ENCODE results near the gene KLHL40. TPM values are rescaled to one million over a fixed set of nuclear protein-coding genes. Genes with fewer than 3 reads are reported as not detected.

KLHL40 gene
- total RNA-seq, 1 donor from 2014 or later: 0.12 TPM

DNA sequence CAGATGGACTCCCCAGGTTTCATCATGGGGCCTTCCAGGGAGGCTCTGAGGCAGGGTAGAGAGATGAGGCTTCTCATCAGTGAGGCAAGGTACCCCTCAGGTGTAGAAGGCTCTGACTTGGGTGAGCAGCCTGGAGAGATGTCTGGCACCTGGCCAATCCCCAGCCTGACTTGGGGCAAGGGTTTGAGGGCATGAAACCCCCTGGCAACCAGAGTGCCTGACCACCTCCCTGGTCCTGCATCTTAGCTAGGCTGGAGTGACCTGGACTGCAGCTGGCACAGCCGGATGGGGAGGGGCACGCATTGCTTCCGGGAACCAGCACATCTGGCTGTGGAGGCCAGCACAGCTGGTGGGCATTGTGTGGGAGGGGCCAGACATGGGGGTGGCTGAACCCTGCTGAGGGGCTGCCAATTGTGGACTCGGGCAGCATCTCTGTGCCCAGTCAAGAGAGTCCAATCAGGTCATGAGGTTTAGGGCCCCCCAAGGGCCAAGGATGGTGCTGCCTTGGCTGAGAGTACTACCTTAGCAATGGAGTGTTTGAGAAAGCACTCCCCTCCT is 29.9 kb upstream of the KLHL40 start:
- Mint-ChIP-seq H3K4me3 (peak overlapping the region; percentile 68), H3K27me3 (no peaks in the 10 kb centered on the region), H3K27ac (no peak overlapping the region), H3K9me3 (no peaks in the 10 kb centered on the region), H3K4me1 (ENCODE audit: unreplicated experiment) (peaks cover 19% of the 10 kb centered on the region), H3K36me3 (peaks cover 5% of the 10 kb centered on the region)
- no peak for TF ChIP-seq CTCF (conservative IDR thresholded peaks at IDR 0.05)
- no peak for DNase-seq (ENCODE audit: extremely low spot score, unreplicated experiment)

DNA sequence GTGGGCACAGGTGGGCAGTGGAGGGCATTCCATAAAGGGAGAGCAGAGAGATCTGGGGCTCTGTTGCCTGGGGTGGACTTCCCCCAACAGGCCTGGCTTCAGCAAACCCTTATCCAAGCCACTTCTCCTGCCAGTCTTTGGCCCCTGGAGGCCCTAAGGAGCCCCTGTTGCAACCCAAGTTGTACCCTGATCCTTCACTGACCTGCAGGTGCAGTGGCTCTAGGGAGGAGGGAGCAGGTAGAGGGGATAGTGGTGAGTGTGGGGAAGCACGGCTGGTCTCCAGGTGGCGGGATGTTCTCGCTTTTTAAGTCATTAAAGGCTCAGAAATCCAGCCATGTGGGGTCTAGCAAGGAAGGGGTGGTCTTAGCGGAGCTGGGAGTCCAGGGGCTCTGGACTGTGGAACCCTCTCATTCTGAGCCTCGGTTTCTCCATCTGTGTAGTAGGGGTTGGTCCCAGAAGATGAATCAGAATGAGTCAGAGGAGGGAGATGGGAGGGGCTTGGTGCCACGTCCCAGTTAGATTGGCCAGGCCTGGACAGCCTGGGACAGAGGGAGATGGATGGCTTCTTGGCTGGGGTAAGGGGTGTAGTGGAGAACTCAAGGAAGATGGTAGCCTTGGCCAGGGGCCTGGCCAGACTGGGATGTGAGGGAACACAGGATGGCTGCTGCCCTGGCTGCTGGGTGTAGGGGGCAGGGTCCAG is 29.2 kb upstream of the KLHL40 start:
- TF ChIP-seq CTCF (conservative IDR thresholded peaks at IDR 0.05): no peak
- Mint-ChIP-seq H3K36me3 (peaks cover 5% of the 10 kb centered on the region), H3K27ac (peak overlapping the region; percentile 69), H3K4me1 (ENCODE audit: unreplicated experiment) (peaks cover 19% of the 10 kb centered on the region), H3K4me3 (peak overlapping the region; percentile 58), H3K9me3 (no peaks in the 10 kb centered on the region), H3K27me3 (no peaks in the 10 kb centered on the region)
- DNase-seq (ENCODE audit: extremely low spot score, unreplicated experiment): no peak

DNA sequence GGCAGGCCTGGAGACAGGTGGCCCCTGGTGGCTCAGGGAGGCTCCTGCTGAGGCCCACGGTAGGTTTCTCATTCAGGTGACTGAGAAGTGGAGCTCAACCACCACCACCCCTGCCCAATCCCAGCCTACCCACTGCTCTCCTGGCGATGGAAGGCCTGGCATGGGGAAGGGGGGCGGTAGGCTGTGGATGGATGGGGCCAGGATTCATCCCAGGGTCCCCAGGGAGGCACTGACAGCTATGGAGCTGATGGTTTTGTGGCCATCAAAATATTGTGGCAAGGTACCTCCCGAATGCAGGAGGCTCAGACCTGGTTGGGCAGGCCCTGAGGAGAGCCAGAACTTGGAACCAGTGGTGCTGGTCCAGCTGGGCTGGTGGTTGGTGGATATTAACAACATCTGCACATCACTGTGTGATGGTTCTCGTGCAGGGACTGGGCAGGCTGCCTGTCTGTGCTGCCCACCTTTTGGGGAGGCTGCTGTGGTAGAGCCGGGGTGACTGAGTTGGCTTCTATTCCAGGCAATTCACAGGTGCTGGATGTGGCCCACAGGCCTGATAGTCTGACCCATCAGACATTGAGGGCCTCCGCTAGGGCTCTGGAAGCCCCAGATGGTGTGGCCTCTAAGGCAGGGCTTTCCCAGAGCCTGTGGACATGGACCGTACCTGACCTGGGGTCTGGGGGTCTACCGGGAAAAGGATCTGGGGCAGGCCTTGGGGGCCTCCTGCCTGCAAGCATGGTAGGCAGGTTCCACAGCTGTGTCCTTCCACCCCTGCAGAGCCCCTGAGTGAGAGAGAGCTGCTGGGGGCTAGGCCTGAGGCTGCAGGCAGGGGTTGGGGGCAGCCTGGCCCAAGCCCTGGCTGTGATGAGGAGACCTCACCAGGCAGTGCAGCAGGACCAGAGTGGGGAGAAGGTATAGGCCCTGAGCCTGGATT is 28.4 kb upstream of the KLHL40 start:
- Mint-ChIP-seq H3K36me3 (peaks cover 5% of the 10 kb centered on the region), H3K9me3 (no peaks in the 10 kb centered on the region), H3K27ac (peak overlapping the region; percentile 69), H3K4me1 (ENCODE audit: unreplicated experiment) (peaks cover 13% of the 10 kb centered on the region), H3K27me3 (no peaks in the 10 kb centered on the region), H3K4me3 (peak overlapping the region; percentile 58)
- no peak for DNase-seq (ENCODE audit: extremely low spot score, unreplicated experiment)
- TF ChIP-seq CTCF (conservative IDR thresholded peaks at IDR 0.05): no peak

DNA sequence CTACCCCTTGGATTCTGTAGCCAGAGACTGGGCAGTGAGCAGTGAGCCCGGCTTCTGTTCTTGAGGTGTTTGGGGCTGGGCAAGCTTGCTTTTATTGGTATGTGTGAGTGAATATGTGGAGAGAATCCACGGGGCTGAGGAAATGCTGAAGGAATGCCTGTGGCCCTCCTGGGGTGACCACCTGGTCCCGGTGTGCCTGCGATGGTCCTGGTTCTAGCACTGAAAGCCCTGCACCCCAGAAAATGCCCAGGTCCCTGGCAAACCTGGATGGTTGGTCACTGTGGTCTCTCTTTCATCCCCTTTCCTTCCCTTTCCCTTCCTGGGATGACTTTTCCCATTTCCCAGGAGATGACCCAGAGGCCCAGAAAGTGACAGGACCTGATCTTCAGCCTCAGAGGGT is 27.7 kb upstream of the KLHL40 start:
- H3K36me3 Mint-ChIP-seq: peaks cover 5% of the 10 kb centered on the region
- TF ChIP-seq CTCF (conservative IDR thresholded peaks at IDR 0.05): no peak
- no peak for DNase-seq (ENCODE audit: extremely low spot score, unreplicated experiment)
- H3K4me1 Mint-ChIP-seq (ENCODE audit: unreplicated experiment): peaks cover 9% of the 10 kb centered on the region
- no peaks in the 10 kb centered on the region for H3K27me3 Mint-ChIP-seq
- H3K9me3 Mint-ChIP-seq: no peaks in the 10 kb centered on the region
- H3K27ac Mint-ChIP-seq: no peak overlapping the region
- no peak overlapping the region for H3K4me3 Mint-ChIP-seq

DNA sequence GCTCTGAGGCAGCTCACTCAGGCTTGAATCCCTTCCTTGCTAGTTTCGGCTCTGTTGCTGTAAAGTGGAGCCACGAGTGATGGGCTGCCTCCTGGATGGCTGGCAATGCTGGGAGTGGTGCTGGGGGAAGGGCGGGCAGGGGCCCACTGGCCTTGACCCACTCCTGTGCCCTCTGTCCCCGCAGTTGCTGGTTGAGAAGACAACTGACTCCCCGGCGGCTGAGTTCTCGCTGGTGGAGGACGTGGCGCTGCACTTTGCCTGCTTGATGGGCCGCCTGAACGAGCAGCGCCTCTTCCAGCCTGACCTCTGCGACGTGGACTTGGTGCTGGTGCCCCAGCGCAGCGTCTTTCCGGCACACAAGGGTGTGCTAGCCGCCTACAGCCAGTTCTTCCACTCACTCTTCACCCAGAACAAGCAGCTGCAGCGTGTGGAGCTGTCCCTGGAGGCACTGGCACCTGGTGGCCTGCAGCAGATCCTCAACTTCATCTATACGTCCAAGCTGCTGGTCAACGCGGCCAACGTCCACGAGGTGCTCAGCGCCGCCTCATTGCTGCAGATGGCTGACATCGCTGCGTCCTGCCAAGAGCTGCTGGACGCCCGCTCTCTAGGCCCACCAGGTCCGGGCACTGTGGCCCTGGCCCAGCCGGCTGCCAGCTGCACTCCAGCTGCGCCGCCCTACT is 27.1 kb upstream of the KLHL40 start:
- H3K4me3 Mint-ChIP-seq: no peak overlapping the region
- peaks cover 5% of the 10 kb centered on the region for H3K36me3 Mint-ChIP-seq
- H3K4me1 Mint-ChIP-seq (ENCODE audit: unreplicated experiment): peaks cover 5% of the 10 kb centered on the region
- TF ChIP-seq CTCF (conservative IDR thresholded peaks at IDR 0.05): no peak
- no peak overlapping the region for H3K27ac Mint-ChIP-seq
- H3K9me3 Mint-ChIP-seq: no peaks in the 10 kb centered on the region
- DNase-seq (ENCODE audit: extremely low spot score, unreplicated experiment): no peak
- no peaks in the 10 kb centered on the region for H3K27me3 Mint-ChIP-seq

Measured in type B pancreatic cell (in vitro differentiated cells).